ENCODE measurements around the gene DNAAF8.

DNA sequence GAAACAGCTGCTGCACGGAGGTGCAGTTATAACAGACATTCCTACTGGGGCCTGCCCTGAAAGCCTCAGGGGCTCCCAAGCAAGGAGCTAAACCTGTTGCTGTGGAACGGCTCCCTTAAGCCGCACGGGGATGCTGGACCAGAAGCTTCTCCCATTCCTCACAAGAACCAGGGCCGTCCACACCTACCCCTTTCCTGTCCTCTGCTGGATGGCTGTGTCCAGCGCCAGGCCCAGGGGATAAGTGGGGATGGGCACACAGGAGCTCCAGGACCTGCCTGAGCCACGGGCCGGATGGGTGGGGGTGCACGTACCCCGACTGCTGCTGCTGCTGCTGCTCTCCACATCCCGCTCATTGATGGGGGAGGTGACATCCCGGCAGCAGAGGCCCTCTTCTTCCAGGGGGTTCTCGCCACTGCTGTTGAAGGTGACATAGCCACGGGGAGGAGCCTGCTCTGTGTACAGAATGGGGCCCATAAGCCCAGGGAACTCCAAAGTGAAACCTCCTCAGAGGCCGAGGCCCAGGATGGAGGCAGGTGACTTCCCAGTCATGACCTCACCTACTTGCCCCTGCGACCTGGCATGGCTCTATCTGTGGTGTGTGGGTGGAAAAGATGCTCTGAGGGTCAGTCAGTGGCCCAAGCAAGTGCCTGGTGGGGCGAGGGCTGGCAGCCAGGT, 32.4 kb upstream of the DNAAF8 start:
- TF ChIP-seq, protein P1, sequence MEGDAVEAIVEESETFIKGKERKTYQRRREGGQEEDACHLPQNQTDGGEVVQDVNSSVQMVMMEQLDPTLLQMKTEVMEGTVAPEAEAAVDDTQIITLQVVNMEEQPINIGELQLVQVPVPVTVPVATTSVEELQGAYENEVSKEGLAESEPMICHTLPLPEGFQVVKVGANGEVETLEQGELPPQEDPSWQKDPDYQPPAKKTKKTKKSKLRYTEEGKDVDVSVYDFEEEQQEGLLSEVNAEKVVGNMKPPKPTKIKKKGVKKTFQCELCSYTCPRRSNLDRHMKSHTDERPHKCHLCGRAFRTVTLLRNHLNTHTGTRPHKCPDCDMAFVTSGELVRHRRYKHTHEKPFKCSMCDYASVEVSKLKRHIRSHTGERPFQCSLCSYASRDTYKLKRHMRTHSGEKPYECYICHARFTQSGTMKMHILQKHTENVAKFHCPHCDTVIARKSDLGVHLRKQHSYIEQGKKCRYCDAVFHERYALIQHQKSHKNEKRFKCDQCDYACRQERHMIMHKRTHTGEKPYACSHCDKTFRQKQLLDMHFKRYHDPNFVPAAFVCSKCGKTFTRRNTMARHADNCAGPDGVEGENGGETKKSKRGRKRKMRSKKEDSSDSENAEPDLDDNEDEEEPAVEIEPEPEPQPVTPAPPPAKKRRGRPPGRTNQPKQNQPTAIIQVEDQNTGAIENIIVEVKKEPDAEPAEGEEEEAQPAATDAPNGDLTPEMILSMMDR (IDR thresholded peaks at IDR 0.05), result no peak
- TF ChIP-seq POLR2A (IDR thresholded peaks at IDR 0.05), result no peak
